ENCODE data around the gene SOHLH1.

GRCh38 chr9:135673941-135674340, 25.3 kb downstream of the SOHLH1 start:
- no peak for TF ChIP-seq CTCF (conservative IDR thresholded peaks at IDR 0.05 in 1 of 2, IDR thresholded peaks at IDR 0.05 in 1 of 2; ENCODE audit: extremely low read depth in 1 of 2, insufficient read depth in 1 of 2, low read depth in 1 of 2, low read length in 2 of 2)
- TF ChIP-seq EZH2 (IDR thresholded peaks at IDR 0.05; ENCODE audit: borderline replicate concordance, low read length), result no peak

Measured in mammary epithelial cell (primary cell).